Neural progenitor cell (in vitro differentiated cells): ENCODE data around the gene SPTBN2.

Source experiments
- EZH2phosphoT487 ChIP-seq: fragments of 200-600 bp; sonication (generic); IDR thresholded peaks from 2 replicates; pipeline ENCODE4 v1.6.1; 2017; ENCODE audit warnings: antibody characterized with exemption
- TF ChIP-seq, protein P1 (sequence below): fragments of 200-600 bp; sonication (generic); IDR thresholded peaks from 2 replicates; pipeline ENCODE4 v1.5.1; 2017; ENCODE audit warnings: antibody characterized with exemption, mild to moderate bottlenecking

DNA sequence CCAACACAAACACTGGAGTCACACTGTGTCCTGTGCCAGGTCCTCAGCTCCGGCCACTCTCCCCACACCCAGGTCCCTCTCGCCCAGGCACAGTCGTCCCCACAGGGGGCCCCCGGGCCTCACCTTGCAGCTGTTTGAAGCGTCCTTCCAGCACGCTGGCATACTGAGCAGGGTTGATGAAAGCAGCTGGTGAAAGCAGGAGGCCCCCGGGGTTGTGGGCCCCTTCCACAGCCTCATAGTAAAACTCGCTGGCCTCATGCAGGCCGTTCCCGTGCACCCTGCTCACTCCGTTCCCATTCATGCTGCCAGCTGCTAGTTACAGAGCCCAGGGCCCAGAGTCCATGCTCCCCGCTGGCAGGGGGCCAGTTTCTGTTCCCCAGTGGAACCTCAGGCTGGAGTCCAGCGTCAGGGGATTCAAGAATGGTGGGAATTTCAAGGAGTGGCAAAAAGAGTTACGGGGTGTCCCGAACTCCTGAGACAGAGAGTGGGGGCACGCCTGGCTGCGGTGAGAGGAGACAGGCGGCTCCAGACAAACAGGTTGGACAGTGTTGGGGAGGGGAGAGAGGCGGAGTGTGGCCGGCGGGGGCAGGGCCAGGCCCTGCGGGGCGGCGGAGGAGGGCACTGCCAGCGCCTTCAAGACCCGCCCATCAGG lies 10.6 kb downstream of the SPTBN2 start:
- TF ChIP-seq, protein P1, sequence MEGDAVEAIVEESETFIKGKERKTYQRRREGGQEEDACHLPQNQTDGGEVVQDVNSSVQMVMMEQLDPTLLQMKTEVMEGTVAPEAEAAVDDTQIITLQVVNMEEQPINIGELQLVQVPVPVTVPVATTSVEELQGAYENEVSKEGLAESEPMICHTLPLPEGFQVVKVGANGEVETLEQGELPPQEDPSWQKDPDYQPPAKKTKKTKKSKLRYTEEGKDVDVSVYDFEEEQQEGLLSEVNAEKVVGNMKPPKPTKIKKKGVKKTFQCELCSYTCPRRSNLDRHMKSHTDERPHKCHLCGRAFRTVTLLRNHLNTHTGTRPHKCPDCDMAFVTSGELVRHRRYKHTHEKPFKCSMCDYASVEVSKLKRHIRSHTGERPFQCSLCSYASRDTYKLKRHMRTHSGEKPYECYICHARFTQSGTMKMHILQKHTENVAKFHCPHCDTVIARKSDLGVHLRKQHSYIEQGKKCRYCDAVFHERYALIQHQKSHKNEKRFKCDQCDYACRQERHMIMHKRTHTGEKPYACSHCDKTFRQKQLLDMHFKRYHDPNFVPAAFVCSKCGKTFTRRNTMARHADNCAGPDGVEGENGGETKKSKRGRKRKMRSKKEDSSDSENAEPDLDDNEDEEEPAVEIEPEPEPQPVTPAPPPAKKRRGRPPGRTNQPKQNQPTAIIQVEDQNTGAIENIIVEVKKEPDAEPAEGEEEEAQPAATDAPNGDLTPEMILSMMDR: no peak
- TF ChIP-seq EZH2phosphoT487: no peak
